Eye (tissue), 1 donor: ENCODE measurements around the gene BEST3.
"Not testable (repeated sequence)": the region's sequence is repeated elsewhere in the genome, so short reads cannot be mapped to it uniquely, and the experiment has no call there.

Experiments used
- DNase-seq: peaks from one replicate; pipeline ENCODE4 v3.0.0-alpha.2; 2015

The BEST3 gene

DNA sequence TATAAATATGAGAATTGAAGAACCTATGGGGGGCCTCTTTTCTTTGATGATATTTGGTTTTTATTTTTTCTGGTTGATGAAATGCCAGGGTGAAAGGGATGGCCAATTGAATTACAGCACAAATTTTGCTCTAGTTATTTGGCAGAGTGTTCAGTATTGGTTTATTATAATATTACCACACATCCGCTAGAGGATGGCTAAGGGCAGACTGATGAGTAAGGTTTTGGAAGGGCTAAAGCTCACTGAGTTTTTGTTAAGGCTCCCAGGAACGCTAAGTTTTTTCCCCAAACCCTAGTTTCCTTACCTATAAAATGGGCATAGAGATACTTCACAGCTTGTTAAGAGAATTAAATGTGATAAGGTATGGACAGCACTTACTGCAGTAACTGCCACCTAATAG, 54.1 kb downstream of the BEST3 start:
- DNase-seq = no peak

DNA sequence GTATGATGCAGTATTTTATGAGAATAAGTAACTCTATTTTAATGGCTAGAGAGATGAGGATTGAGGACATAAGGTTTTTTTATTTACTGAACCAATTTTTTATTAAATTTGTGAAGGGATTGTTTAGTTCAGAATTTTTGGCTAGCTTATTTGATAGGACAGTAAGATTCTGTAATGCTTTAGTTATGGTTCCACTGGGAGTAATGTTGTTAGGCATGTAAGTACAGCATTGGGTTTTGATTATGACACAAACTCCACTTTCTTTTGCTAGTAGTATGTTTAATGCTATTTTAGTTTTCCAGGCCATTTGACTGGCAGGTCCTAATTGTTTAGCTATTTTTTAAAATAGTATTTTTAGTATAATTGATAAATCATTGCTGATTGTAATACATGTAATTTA, 54.6 kb downstream of the BEST3 start:
- DNase-seq = no peak

DNA sequence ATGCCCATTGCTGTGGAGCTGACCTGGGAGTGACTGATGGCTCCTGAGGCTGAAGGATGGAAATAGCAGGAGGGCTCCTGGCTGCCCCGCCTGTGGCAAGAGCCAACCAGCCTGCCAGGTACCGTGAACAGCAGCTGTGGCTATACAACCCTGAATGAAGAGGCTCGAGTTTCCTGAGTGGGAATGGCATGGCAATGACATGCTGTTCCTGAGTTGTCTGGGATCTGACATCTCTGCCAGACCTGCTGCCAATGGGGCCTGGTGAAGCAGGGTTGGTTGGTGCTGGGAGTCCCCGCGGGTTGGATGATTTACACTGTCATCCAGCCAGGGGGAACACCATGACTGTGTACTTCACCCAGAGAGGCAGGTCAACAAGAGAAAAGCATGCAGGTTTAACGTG, 56.6 kb downstream of the BEST3 start:
- no peak for DNase-seq

DNA sequence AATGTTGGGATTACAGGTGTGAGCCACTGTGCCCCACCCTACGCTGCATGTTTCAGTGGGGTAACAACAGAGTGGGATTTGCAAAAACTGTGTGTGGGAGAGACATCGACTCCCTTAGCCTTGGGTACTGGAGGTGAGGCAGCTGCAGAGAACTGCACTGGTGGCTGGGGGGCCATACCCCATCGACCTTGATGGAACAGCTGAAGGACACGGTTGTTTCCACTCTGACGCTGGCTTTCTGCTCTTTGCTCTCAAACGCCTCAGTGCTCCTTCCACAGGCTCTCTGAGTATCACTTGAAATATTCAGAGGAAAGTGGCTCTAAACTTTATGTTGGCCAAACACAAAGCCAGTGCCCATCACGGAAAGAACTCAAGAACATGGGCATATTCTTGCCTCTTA, 57.6 kb downstream of the BEST3 start:
- DNase-seq = no peak

DNA sequence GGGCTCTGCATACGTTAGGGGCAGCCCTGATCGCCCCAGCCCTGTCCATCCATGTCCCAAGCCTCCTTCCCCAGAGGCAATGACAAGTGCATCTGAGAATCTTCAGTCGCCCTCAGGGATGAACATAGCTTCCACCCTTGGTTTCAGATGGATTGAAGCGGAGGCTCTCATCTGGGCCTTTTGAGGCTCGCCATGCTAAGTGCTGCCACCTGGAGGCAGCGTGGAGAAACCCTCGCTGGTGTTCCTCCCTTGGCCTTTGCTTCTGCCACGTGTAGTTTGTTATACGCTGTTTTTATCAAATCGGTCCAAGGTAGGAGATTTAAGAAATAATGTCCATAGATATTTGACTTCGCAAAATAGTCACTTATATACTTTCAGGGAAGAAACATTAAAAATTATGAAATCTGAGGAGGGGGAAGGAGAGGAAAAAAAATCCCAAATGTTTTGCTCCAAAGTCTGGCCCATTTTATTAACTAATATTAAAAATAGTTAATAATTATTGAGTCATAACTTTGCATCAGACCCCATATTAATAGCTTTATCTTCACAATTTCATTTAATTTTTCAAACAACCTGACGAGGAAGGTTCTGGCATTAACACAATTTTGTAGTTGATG, 59.6 kb downstream of the BEST3 start:
- peak; percentile 81 for DNase-seq

DNA sequence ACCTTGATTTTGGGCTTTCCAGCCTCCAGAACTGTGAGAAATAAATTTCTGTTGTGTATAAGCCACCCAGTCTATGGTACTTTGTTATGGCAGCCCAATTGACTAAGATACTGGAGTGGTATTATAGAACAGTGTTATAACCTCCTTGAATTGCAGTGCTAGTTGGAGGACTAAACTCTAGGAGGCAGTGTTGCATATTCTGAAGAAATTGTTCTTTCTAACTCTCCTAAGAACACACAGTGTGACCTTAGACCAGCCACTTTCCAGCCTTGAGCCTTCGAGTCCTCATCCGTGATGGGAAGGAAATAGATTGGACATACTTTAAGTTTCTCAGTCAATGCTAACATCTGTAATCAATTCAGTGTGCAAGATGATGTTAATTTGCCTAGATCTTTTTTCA, 66.0 kb downstream of the BEST3 start:
- DNase-seq = no peak

DNA sequence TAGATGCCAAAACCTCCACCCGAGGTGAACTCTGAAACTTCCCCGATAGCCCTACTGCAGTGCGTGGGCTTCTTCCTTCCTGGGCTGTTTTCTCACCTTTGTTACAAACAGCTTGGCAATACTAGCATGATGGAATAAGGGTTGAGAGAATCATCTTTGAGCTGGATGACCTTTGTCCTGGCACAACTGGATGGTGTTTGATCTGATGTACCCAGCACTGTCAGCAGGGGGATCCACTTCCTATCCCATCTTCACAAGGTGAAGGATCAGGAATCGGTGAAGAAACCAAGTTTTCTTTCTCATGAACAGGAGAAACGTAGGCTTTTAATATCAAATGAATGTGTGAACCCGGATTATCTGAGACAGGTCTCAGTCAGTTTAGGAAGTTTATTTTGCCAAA, 68.9 kb downstream of the BEST3 start:
- no peak for DNase-seq

DNA sequence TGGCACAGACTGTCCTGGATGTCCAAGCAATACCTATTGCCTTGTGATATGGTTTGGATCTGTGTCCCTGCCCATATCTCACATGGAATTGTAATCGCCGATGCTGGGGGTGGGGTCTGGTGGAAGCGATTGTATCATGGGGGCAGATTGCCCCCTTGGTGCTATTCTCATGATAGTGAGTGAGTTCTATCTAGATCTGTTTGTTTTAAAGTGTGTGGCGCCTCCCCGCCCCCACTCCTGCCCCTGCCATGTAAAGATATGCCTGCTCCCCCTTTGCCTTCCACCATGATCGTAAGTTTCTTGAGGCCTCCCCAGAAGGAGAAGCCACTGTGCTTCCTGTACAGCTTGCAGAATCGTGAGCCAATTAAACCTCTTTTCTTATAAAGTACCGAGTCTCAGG, 71.6 kb downstream of the BEST3 start:
- DNase-seq = no peak

DNA sequence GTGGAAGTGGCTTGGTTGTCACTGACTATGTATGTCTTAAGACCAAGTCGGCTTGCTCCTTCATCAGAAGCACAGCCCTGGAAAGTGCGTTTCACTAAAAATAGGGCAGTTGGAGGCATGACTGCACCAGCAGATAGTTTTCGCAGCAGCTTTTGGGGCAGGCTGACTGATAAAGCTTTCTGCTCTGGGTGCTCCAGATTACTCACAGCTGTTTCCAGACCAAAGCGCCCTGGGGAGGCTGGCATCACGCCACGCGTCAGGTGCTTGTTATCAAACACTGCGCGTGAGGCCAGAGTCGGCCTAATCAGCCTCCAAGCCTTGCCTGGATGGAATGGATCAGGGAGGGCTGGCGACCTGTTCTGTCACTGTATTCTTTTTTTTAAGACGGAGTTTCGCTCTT, 75.1 kb downstream of the BEST3 start:
- no peak for DNase-seq

DNA sequence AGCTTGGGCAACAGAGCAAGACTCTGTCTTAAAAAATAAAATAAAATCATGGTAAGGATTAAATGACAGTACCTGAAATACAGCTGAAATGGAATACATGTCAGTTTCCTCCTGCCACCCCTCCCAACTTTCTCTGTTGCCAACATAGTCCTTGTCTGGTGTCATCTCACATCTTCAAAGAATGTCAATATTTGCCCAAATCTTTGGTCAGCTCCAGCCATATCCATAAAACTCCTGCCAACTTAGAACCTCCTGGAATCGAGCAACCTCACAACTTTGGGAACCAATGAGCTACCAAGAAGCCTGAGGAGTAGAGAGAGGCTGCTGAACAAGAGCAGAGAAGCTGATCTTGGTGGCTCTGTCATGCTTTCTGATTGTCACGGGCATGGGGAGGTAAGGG, 77.6 kb downstream of the BEST3 start:
- DNase-seq = no peak

DNA sequence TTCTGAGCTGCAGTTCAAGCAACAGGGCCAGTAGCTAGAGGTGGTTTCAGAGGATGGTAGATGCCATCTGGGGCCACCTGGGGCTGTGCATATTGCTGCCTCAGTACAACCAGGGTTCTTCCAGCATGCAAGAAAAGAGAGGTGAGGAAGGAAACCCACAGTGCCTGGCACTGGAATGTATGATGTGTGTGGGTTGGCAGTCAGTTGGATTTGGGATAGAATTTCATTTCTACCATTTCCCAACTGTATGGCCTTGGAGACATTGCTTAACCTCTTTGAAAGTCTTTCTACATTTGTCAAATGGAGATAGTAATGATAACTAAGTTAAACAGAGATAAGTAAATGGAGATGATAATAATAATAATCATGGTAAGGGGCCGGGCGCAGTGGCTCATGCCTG, 78.2 kb downstream of the BEST3 start:
- DNase-seq = no peak

DNA sequence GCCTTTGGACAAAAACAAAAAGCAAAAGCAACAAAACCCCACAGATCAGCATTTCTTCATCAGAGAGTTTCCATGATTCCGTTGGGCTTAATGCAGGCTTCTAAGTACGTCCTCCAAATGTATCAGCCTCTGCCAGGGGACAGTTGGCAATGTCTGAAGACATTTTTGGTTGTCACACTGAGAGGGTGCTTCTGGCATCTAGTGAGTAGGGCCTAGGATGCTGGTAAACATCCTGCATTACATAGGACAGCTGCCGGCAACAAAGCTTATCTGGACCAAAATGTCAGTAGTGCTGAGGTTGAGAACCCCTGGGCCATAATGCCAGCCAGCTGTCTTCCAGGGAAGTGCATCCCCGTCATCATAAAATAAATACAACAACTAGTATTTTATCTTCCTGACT, 79.0 kb downstream of the BEST3 start:
- no peak for DNase-seq

DNA sequence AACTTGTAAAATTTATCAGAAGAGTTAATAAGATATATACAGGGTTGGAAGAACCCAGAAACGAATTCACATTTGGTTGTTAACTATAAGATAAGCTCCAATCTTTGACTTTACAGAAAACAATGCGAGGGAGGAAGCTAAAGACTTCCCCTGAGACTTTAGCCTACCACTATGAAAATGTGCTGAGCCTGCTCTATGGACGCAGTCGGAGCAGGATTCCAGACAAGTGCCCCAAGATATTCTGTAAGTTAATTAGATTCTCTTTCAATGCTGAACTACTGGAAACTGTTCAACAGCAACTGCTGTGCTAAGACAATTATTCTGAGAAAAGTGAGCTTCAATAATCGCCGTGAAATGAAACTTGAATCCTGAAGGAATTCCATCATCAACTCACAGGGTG, 80.1 kb downstream of the BEST3 start:
- no peak for DNase-seq

DNA sequence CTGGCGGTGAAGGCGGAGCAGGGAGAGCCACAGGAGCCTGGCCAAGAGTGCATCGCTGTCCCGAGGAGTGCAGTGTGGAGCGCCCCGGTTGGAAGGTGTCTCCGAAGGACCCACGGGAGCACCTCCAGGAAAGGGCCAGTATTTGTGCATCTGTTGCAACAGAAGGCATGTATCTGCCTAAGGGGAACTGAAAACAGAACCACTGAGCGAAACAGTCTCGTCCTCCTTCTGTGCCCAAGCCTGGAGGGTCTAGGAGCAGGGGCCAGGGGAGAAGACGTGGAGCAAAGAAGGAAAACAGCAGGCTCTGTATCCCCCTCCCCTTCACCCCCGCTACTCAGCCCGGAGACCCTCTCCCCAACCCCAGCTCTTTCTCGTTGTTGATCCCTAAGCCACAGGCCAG, 83.1 kb downstream of the BEST3 start:
- no peak for DNase-seq

DNA sequence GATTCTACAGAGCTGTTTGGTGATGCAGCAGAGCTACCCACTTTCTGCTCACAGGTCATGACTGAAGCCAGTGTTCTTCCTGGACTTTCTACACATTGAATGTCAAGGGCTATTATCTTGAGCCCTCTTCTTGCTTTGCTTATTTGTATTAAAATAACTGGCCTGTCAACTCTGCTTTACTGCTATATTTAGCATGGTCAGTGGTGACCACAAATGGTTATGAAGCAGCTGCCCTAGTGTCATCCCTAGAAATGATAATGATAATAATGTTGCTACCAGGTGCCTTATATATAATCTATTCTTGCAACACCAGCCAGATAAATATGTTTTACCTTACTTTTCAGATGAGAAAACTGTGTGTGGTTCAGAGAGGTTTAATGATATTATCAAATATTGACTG, 85.8 kb downstream of the BEST3 start:
- DNase-seq = no peak

DNA sequence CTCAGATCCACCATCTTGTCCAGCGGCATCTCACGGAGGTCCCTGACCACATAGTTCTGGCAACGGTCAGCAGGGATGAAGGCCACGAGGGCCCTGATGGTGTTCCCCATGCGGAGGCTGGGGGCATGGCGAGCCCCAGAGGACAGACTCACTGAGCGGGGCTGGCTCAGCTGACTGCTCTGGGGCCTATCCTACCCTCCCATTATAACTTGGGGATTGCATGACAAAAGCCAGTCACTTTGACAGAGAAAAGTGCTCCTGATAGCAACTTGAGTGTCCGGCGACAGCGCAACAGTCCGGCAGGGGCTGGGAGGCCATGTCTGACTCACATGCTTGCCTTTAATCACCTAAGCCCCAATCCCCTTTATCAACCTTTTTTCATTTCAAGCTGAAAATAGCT, 88.4 kb downstream of the BEST3 start, which contains the start of gene LRRC10:
LRRC10 (minus strand) TSS at position 179 of the 400 bp plus-strand sequence; CDS start at position 110, 69 bp downstream.
- DNase-seq = no peak

DNA sequence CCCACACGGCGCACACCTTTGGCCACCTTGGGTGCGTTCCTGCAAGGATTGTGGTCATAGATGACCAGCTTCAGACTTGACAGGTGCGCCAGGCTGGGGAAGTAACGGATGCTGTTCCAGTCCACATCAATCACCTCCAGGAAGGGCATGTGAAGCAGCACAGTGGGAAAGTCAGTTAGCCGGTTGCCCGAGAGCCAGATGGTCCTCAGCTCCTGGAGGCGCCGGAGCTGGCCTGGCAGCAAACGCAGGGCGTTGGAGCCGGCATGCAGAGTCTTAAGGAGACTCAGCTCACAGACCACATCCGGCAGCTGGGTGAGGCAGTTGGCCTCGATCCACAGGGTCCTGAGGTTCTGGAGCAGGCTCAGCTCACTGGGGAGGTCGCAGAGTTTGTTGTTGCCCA, 89.0 kb downstream of the BEST3 start:
- no peak for DNase-seq

DNA sequence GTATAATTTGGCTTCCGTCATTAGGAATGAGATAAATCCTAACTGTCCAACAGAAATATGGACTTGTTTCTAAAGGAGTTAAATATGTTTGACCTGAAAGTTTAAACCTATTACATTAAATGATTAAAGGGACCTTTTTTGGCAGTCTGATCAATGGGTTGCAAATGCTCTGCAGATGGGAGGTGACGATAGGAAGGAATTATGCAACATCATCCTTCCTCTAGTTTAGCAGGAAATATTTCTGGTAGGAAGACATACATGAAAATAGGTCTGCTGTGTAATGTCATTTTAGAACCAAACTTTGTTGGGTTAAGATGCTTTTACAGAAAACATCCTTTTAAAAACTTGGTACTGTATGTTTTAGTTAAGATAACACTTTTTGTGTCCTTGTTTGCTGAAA, 91.0 kb downstream of the BEST3 start:
- no peak for DNase-seq

DNA sequence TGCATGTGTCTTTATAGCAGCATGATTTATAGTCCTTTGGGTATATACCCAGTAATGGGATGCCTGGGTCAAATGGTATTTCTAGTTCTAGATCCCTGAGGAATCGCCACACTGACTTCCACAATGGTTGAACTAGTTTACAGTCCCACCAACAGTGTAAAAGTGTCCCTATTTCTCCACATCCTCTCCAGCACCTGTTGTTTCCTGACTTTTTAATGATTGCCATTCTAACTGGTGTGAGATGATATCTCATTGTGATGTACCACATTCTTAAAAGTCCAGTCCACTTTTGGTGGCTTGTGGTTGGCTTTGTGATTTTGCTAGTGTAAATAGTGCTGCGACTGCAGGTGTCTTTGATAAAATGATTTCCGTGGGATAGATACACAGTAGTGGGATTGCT, 94.8 kb downstream of the BEST3 start:
- DNase-seq = not testable (repeated sequence)
